GM18907 (cell line): ENCODE results near the gene UBASH3A.
"Not testable (repeated sequence)": the region's sequence is repeated elsewhere in the genome, so short reads cannot be mapped to it uniquely, and the experiment has no call there.

Source experiments
- ATAC-seq: cut with Tn5 transposase; IDR thresholded peaks from one replicate; pipeline ENCODE4 v1.9.1; 2021; ENCODE audit warnings: mild to moderate bottlenecking, moderate library complexity; ENCODE audit not compliant: unreplicated experiment

The UBASH3A gene

DNA sequence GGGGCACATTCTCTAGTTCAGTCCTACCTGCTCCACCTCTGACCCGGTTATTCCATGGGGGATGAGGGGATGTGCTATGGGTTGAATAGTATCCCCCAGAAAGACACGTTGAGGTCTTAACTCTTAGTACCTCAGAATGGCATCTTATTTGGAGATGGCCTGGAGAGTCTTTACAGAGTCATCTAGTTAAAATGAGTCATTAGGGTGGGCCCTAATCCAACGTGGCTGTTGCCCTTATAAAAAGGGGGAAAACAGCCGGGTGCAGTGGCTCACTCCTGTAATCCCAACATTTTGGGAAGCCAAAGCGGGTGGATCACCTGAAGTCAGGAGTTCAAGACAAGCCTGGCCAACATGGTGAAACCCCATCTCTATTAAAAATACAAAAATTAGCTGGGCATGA, 13.5 kb upstream of the UBASH3A start:
- no peak for ATAC-seq

DNA sequence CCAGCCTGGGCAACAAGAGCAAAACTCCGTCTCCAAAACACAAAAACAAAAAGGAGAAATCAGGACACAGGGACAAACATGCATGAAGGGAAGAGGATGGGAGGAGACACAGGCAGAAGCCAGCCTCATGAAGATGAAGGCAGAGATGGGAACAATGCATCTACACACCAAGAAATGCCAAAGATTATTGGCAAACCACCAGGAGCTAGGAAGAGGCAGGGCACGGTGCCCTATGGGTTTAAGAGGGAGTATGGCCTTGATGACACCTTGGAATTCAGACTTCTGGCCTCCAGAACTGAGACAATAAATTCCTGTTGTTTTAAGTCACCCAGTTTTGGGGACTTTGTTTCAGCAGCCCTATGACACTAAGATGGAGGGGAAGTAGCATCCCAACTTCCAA, 13.0 kb upstream of the UBASH3A start:
- no peak for ATAC-seq

DNA sequence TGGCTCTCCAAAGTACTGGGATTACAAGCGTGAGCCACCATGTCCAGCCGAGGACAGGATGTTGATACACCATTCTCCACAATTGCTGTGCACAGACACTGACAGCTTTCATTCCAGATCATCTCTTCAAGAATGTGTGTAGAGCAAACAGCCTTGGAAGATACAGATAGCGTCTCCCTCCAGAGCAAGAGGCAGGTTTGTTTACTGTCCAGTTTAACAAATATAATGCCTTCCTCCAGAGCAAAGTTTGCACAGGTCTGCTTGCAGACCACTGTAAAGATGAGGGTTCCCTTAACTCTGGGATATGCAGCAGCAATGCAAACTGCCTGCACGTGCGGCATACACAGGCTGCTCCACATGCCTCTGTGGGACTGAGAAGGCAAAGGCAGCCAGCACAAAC, 12.4 kb upstream of the UBASH3A start:
- ATAC-seq, result no peak

DNA sequence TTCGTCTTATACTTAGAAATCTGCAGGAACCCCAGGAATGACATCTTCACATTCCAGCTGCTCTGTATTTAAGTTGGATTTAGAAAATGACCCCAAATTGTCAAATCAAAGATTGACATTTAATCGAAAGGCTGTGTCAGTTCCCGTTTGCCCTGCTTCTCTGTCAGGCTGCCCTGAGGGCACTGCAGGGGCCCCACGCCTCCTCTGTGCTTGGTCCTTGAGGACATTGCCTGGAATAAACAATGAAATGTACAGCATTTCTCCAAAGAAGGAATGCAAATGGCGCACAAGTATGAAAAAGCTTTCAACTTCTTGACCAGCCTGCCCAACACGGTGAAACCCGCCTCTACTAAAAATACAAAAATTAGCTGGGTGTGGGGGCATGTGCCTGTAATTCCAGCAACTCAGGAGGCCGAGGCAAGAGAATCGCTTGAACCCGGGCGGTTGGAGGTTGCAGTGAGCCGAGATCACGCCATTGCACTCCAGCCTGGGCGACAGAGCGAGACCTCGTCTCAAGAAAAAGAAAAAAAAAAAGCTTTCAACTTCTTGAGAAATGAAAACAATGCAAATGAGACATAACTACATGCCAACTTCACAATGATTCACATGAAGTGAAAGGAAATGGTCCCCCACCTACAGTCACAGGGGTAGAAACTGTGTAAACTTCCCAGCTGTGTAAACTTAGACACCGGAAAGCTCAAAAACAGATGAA, 10.8 kb upstream of the UBASH3A start:
- peak; percentile 72 for ATAC-seq

DNA sequence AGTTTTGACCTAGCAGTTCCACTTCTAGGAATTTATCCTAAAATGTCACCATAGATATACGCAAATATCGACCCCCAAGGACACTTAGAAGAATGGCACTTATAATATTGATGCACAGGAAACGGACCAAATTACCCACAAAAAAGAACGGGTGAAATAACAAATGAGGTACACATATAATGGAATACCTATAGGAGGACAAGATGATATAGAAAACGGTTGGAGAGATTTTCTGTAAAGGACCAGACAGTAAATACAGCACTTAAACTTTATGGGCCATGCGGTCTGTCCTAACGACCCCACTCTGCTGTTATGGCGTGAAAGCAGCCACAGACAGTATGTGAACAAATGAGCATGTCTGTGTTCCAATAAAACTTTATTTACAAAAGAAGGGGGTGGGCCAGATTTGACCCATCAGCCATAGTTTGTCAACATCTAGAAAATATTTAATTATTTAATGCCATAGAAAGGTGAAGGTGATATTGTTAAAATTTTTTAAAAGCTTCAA, 10.2 kb upstream of the UBASH3A start:
- no peak for ATAC-seq

DNA sequence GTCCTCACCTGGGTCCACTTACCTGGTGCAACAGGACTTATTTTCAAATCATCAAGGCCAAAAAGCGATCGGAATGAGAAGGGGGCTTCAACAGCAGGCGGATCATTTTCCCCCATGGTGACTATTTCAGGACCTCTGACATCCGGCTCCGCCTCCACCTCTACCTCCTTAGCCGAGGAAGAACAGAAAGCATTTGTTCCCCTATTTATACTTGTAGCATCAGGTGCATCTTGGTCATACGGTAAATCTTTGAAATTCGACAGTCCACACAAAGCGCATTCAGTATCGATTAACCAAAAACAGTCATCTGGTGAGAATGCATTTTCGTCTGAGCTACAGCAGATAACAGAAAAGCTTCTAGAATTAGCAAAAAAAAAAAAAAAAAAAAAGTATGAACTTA, 8.4 kb upstream of the UBASH3A start:
- ATAC-seq, result no peak

DNA sequence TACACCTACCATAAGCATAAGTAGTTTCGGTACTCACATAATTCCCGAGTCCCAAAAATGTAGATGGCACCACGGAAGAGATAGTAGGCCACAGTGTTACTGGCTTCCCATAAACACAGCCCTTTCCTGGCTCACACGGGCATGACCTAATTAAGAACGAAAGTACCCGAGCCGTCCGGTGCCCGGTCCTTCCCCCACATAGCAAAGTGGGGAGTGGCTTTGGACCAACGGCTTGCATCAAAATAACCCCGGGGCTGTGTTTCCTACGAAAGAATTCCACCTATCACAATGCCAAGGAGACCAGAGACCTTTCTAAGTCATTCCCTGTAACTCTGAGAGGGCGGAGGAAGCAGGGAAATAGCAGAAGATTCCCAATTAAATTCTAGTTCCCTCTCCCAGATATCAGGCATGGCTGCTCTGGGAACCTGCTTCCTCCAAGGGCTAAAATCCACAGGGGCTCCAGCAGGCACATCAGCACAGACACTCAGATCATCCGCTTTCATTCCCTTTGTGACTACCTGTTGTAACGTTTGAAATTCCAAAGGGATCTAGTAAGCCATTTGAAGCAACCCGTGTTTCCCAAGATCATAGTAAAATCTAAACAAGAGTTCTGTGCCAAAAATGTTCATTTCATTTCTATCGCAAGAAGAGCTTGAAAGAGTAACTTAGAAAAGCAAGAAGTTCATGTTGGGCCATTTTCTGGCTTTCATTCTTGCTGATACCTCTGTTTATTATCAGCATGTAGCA, 7.6 kb upstream of the UBASH3A start, which contains the start of gene TMPRSS3:
TMPRSS3 (minus strand) TSS at position 148 of the 747 bp plus-strand sequence. CDS start 635 bp downstream, outside the sequence.
- ATAC-seq, result no peak

DNA sequence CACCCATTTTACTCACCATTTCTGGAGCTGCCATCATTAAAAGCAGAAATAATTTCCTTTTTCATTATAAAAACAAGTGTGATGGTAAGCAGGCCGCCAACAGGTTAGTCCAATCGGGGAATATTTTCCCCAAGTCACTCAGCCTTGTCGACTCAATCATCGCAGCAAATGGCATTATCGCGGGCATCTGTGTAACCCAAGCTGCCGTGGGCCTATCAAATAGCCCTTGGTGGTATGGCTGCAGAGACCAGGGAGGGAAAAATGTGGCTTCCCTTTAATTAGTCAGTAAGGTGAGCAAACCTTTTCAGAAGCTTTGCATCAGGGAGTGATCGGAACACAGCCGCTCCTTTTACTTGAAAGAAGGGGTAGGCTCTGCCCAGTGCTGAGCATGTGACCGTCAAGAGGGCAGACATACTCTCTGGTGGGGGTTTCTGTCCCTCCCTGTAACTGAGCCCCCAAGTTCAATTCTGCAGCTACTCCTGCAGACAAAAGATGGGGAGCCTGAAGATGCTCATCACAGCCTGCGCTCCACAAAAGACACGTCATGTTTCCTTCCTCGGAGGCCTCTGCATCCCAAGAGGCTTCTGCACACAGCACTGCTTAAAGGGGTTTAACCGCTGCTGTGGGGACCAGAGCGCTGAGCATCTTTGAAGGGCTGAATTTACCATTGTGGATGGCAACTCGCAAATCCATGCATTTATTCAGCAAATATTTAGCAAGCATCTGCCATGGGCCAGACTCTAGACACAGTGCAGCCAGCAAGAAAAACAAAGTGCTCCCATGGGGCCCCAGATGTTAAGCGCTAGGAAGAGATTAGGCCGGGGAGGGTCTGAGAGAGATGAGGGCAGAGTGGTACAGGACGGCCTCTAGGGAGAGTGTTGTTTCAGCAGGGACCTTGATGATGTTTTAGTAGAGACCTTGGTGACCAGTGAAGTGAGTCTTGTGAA, 6.6 kb upstream of the UBASH3A start:
- no peak for ATAC-seq

DNA sequence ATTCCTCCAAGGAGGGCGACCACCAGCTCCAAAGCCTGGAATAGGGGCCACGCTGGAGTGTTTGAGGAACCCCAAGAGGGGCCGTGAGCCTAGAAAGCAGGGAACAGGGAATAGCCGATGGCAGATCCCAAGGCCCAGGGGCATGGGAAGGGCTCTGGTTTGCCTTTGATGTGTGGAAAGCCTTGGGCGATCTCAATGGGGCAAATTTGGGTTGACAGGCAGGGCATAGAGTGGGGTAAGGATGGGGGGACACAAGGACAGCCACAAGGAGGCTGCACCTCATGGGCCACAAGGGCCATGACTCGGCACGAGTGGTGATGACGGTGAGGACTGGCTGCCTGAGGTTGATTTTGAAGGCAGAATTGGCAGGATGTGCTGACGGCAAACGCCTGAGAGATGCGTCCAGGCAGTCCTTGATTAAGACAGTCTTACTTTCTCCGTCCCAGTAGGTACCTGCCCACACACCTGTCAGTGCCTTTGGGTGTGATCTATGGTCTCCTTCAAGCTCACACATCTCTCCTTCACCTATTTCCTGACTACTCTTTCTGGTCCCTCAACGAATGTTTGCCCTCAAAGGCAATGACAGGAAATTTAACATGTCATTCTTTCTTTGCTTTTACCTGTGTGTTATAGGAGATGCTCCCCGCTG, 5.8 kb upstream of the UBASH3A start:
- no peak for ATAC-seq

DNA sequence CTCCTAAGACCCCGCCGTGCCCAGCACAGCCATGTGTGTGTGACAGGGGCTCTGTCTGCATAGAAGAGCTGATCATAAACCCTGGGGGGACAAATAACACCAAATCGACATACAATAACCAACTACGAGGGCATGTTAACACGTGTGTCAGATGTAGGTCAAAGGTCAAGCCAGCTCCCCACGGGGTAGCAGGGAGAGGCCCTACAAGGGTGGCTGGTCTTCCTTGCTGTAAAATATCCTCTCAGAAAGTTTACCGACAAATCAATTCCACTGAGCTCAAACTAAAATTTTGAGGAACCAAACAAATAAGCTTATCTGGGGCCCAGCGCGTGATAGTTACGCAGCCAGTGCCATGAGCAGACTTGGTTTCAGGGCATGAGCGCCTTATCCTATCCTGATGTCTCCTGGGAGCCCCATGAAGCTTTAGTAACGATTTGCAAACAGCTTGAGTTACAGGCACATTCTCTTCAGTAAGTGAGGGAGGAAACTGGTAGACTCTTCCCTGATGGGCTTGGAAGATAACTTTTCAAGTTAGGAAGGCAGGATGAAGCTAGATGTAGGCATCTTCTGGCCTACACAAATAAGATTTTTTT, 5.2 kb upstream of the UBASH3A start:
- ATAC-seq, result no peak

DNA sequence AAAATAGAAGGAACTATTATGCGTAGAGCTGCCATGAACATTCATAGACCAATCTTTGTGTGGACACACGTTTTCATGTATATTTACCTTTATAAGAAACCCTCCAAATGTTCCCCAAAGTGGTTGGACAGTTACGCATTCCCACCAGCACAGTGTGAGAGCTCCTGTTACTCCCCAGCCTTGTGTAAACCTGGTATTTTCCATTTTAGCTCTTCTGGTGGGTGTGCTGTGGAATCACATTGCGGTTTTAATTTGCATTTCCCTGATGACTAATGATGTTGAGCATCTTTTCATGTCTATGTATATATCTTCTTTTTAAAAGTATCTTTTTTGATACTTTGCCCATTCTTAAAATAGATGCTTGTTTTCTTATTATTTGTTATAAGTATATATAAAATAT, 3.2 kb upstream of the UBASH3A start:
- no peak for ATAC-seq

DNA sequence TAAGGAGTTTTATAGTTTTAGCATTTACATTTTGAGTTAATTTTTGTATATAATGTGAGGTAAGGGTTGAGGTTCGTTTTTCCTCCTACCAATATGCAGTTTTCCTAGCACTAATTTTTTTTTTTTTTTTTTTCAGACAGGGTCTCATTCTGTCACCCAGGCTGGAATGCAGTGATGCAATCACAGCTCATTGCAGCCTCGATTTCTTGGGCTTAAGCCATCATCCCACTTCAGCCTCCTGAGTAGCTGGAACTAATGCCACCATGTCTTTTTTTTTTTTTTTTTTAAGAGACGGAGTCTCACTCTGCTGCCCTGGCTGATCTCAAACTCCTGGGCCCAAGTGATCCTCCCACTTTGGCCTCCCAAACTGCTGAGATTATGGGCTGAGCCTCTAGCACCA, 2.5 kb upstream of the UBASH3A start:
- ATAC-seq, result no peak

DNA sequence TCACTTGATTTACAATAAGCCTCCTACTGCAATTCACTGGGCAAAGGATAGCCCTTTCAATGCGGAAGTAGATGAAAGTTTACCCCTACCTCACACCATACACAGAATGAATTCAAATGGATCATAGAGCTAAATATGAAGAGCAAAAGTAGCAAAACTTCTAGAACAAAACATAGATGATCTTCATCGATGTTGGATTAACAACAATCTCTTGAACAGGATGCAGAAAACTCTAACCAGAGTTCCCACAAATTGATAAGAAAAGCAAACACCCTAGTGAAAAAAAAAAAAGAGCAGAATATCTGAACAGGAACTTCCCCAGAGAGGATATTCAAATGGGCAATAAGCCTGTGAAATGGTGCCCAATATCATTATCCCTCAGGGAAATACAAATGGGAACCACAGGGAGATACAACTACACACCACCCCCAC, 1.9 kb upstream of the UBASH3A start:
- ATAC-seq, result no peak

DNA sequence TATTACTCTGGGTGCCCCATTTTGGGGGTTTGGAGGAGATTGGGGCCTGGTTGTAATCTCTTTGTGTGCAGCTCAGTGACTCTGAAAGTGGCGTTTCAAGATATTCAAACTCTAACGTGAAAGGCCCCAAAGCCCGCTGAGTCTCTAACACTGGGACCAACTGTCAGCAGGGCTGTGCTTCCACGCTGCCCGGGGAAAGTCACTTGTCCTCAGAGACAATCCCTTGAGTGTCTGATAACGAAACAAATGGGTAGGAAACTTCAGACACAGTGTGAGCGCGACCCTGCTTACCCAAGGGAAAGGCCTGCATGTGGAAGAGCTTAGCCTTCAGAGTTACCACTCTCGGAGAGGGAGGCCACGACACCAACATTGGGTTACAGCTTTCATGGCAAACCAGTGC, 837 bp downstream of the UBASH3A start:
- ATAC-seq, result no peak

DNA sequence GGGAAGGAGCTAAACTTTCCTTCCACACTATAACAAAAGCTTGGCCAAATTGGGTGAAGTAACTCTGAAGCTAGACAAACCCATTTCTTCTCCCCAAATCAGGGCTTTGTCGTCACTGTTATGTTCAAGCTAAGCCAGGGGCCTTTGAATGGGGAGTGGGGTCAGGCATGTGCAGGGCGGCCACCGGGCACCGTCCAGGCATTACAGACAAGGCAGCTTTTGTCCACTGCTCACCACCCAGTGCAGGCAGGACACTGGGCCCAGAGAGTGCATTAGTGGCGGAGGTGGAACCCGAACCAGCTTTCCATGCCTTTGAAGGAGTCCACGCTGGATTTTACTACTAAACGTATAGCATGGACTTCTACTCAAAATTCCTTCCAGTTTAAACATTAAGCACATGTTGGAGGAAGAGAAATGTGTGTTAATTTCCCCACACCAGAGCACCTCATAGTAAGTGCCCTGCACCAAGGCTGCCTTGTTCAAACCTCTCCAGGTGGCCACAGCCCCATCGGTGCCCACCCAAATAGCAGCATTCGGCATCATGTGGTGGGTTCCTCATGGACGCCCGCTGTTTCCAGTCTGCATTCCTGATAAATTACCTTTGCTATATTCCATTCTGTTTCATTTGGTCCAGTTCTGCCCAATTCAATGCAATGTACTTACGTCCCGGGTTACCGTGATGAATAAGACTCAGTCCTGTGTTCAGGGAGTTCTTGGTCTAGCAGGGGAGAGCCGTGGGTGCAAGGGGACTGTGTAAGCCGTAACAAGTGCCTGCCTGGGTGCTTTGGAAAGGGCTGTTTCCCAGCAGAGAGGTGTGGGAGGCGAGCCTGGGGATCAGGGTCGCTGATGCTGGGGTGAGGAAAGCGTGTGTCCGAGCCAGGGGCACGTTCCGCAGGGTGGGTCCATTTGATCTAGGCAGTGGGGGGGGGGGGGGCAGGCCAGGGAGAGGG, 1.6 kb downstream of the UBASH3A start:
- no peak for ATAC-seq

DNA sequence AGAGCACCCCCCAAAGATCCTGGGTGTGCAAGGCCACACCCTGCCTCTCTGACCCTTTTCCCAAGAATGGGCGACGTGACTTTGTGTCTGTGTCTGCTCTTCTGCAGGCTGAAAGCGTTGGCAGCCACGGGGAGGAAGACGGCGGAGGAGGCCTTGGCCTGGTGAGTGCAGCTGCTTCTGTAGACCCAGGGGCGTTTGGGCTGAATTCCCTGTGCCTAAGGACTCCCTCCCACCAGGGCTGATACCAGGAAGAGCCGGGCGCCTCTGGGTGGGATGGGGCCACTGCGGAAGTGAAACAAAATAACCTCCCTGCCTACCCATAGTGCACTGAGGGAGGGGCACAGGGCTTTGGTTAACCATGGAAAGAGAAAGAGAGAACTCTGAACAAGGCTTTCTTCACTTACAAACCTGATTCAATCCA, 2.5 kb downstream of the UBASH3A start:
- no peak for ATAC-seq

DNA sequence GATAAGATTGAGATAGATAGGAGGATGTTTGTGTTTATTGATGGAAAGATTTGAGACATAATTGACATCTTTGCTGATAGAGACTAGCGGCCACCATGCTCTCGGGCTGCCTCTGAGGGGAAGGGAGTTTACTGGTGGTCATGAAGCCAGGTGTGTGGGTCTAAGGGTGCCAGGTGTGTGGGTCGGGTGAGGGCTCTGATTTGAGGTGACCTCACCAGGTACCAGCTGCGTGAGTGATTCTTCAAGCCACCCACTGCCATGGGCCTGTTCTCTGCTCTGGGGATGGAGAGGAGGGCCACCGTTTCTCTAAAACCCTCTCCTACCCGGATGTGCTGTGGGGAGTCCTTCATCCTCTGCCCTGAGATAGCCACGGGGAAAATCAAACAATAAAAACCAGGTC, 3.2 kb downstream of the UBASH3A start:
- ATAC-seq, result no peak

DNA sequence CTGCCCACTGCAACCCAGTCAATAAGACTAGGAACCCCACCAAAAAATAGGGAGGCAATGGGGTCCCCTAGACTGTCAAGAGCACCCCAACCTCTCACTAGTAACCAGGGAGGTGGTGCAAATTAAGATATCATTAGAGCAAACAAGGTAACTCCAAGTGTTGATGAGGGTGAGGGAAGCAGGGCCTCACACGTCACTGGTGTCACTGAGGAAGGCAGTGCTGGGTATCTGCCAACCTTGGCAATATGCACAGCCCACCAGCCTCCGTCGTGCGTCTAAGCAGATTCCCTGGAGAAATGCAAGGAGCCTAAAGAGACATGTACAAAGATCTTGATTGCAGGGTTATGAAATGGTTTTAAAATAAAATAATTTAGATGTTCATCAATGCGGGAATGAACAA, 3.8 kb downstream of the UBASH3A start:
- ATAC-seq, result no peak

DNA sequence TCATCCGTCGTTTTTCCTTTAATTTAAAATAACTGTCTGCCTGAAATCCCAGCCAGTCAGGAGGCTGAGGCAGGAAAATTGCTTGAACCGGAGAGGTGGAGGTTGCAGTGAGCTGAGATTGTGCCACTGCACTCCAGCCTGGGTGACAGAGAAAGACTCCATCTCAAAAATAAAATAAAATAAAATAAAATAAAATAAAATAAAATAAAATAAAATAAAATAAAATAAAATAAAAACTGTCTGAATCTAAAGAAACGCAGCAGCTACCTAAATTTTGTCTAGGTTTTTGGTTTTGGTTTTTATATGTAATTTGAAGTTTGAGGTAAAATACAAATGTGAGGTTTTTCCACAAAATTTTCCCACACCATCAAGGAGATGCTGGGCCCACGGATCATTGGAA, 5.0 kb downstream of the UBASH3A start:
- ATAC-seq, result not testable (repeated sequence)
